GM12891 (cell line): ENCODE results near the gene STAT3.
"Not testable (repeated sequence)": the region's sequence is repeated elsewhere in the genome, so short reads cannot be mapped to it uniquely, and the experiment has no call there.

ENCODE experiments used
- POLR2A ChIP-seq: IDR thresholded peaks from 2 replicates; pipeline ENCODE4 v1.6.1; 2011; ENCODE audit warnings: low read depth, low read length, control low read depth
- POLR2AphosphoS5 ChIP-seq: IDR thresholded peaks from 2 replicates; pipeline ENCODE4 v1.6.1; 2011; ENCODE audit warnings: low read depth, low read length, control low read depth
- SPI1 ChIP-seq: IDR thresholded peaks from 2 replicates; pipeline ENCODE4 v1.6.1; 2011; ENCODE audit warnings: low read depth, low read length, control low read depth
- TAF1 ChIP-seq: IDR thresholded peaks from 2 replicates; pipeline ENCODE4 v1.6.1; 2011; ENCODE audit warnings: low read depth, low read length, control low read depth

- TF ChIP-seq POLR2A, TAF1, SPI1, POLR2AphosphoS5: not testable (repeated sequence)
Measured at GRCh38 chr17:42264366-42264765, 123.9 kb downstream of the STAT3 start.
